Calu3 (cell line): ENCODE measurements around the gene HDAC4. TPM values are rescaled to one million over a fixed set of nuclear protein-coding genes. Genes with fewer than 3 reads are reported as not detected.

Experiments
- BruUV-seq: library from RNA; stranded (reverse); fragments of 400-500 nt; replicated peaks from 2 replicates; lab custom pipeline; 2021; lab: Mats Ljungman, UMichigan
- CTCF ChIA-PET: fragments of 300-600 bp; sonication (Branson Sonifier 250); formaldehyde crosslinking; loops from one replicate; lab custom pipeline; 2022; ENCODE audit warnings: antibody characterized with exemption; lab: Charles Lee
- DNase-seq: peaks from one replicate; pipeline ENCODE4 v3.0.0; 2022
- H3K27ac Mint-ChIP-seq: one replicate; pipeline ENCODE4 v1.8.0; 2022; ENCODE audit warnings: mixed read lengths; ENCODE audit not compliant: unreplicated experiment
- H3K27me3 Mint-ChIP-seq: one replicate; pipeline ENCODE4 v1.8.0; 2022; ENCODE audit warnings: mixed read lengths; ENCODE audit not compliant: unreplicated experiment
- H3K36me3 Mint-ChIP-seq: one replicate; pipeline ENCODE4 v1.8.0; 2022; ENCODE audit warnings: mild to moderate bottlenecking, moderate library complexity, mixed read lengths; ENCODE audit not compliant: insufficient read depth, unreplicated experiment
- H3K4me1 Mint-ChIP-seq: one replicate; pipeline ENCODE4 v1.8.0; 2022; ENCODE audit warnings: mild to moderate bottlenecking, low read depth, mixed read lengths; ENCODE audit not compliant: unreplicated experiment
- H3K4me3 Mint-ChIP-seq: one replicate; pipeline ENCODE4 v1.8.0; 2022; ENCODE audit warnings: mild to moderate bottlenecking, low read depth, moderate library complexity, mixed read lengths; ENCODE audit not compliant: unreplicated experiment
- H3K9me3 Mint-ChIP-seq: one replicate; pipeline ENCODE4 v1.8.0; 2022; ENCODE audit warnings: low read depth, mixed read lengths; ENCODE audit not compliant: unreplicated experiment
- intact Hi-C: fragments of 100-400 bp; cut with micrococcal nuclease; formaldehyde crosslinking; loops from one replicate; pipeline ENCODE4 v1.10.0; 2022; ENCODE audit not compliant: unreplicated experiment
- total RNA-seq: library from RNA; stranded (reverse); gene quantifications from 2 replicates; pipeline ENCODE4 v1.2.3, GENCODE V29; 2022
- TF ChIP-seq, protein P1 (sequence below): fragments of 200-600 bp; IDR thresholded peaks from one replicate; pipeline ENCODE4 v1.8.0; 2022; ENCODE audit warnings: antibody characterized with exemption; ENCODE audit not compliant: unreplicated experiment

The HDAC4 gene
- total RNA-seq, 1 experiment from 2014 or later, result 39.6 TPM

DNA sequence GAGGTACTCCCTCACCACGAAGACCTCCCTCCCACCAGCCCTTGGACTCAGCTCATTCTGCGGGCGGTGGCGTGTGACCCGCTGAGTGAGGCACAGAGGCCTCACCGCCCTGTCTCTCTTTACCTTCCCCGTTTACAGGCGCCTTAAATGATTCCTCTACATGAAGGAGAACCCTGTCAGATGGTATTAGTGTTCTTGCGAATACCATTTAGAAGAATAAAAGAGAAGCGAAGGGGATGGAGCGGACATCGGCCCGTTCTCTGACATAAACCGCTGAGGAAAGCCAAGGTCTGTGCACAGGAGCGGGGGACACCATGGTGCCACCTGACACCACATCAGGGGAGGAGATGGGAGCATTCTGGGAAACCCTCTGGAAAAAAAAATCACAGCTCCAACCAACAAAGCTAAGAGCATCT lies 179.8 kb downstream of the HDAC4 start:
- no TSS peak for BruUV-seq
- CTCF ChIA-PET, result no interaction called here
- Mint-ChIP-seq H3K36me3 (no peaks in the 10 kb centered on the region), H3K4me1 (no peaks in the 10 kb centered on the region), H3K4me3 (no peak overlapping the region), H3K27ac (no peak overlapping the region), H3K9me3 (no peaks in the 10 kb centered on the region), H3K27me3 (no peaks in the 10 kb centered on the region)
- TF ChIP-seq, protein P1, sequence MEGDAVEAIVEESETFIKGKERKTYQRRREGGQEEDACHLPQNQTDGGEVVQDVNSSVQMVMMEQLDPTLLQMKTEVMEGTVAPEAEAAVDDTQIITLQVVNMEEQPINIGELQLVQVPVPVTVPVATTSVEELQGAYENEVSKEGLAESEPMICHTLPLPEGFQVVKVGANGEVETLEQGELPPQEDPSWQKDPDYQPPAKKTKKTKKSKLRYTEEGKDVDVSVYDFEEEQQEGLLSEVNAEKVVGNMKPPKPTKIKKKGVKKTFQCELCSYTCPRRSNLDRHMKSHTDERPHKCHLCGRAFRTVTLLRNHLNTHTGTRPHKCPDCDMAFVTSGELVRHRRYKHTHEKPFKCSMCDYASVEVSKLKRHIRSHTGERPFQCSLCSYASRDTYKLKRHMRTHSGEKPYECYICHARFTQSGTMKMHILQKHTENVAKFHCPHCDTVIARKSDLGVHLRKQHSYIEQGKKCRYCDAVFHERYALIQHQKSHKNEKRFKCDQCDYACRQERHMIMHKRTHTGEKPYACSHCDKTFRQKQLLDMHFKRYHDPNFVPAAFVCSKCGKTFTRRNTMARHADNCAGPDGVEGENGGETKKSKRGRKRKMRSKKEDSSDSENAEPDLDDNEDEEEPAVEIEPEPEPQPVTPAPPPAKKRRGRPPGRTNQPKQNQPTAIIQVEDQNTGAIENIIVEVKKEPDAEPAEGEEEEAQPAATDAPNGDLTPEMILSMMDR, result no peak
- intact Hi-C loops, result no loop called here
- DNase-seq, result no peak

GRCh38 chr2:239220341-239220740 lies 180.5 kb downstream of the HDAC4 start:
- H3K27me3 Mint-ChIP-seq, result no peaks in the 10 kb centered on the region
- H3K27ac Mint-ChIP-seq, result no peak overlapping the region
- no peaks in the 10 kb centered on the region for H3K4me1 Mint-ChIP-seq

GRCh38 chr2:239216614-239217273 lies 184.1 kb downstream of the HDAC4 start:
- CTCF ChIA-PET, result no interaction called here
- no peak overlapping the region for H3K4me3 Mint-ChIP-seq
- BruUV-seq, result no TSS peak
- no peak for DNase-seq
- H3K27ac Mint-ChIP-seq, result no peak overlapping the region
- no peaks in the 10 kb centered on the region for H3K36me3 Mint-ChIP-seq
- no peaks in the 10 kb centered on the region for H3K9me3 Mint-ChIP-seq
- H3K4me1 Mint-ChIP-seq, result no peaks in the 10 kb centered on the region
- no peaks in the 10 kb centered on the region for H3K27me3 Mint-ChIP-seq
- intact Hi-C loops, result no loop called here
- TF ChIP-seq, protein P1, result no peak

More at GRCh38 chr2:239220341-239220740, 180.5 kb downstream of the HDAC4 start:
- TF ChIP-seq, protein P1, result no peak
- no peak for DNase-seq
- Mint-ChIP-seq H3K4me3 (no peak overlapping the region), H3K36me3 (no peaks in the 10 kb centered on the region), H3K9me3 (no peaks in the 10 kb centered on the region)
- intact Hi-C loops, result no loop called here
- CTCF ChIA-PET, result no interaction called here
- no TSS peak for BruUV-seq

DNA sequence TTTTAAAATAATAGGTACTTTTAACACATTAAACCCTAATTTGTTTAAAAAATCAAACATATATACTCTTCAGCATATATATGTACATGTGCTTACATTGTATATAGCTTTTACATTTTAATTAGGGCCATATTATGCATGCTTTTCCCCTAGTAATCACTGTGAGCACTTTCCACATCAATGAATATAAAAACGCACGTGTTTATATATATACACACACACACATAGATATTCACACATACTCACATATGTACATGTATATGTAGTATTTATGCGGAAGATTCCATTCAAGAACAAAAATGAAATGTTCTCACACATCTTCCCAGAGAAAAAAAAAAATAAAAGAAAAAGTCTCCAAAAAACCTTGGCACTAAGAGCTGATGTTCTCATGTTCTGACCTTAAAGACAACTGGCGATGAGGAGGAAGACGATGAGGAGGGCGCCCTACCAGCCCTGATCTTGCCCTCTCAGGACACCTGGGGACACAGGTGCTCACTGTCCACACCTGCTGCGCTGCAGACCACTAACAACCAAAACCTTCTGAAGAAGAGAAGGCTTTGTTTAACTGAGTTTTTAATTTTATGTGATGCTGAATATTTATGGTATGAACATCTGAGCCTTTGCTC lies 184.7 kb downstream of the HDAC4 start:
- Mint-ChIP-seq H3K4me1 (no peaks in the 10 kb centered on the region), H3K27me3 (no peaks in the 10 kb centered on the region), H3K9me3 (no peaks in the 10 kb centered on the region), H3K27ac (no peak overlapping the region), H3K4me3 (no peak overlapping the region), H3K36me3 (no peaks in the 10 kb centered on the region)
- CTCF ChIA-PET, result no interaction called here
- TF ChIP-seq, protein P1, result no peak
- no peak for DNase-seq
- intact Hi-C loops, result no loop called here
- no TSS peak for BruUV-seq
